ENCODE measurements around the gene TTL.

DNA sequence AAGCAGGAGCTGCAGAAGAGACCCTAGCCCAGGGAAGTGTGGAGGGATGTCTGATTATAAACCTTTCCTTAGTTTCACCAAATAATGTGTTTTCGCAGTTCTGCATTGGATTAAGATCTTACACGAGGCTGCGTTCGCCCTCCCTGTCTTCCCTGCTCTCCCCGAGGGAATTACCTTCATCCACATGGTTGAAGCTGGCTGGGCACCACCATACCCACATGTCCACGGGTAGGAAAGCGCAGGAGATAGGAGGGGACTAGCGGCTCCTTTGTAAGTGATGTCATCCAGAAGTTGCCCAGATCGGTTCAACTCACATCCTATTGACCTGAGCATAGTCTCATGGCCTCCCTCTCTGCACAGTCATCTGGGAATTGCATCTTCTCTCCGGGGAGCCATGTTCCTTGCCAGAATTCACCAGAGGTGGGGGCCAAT, 1.1 kb downstream of the TTL start:
- TF ChIP-seq, protein P1, sequence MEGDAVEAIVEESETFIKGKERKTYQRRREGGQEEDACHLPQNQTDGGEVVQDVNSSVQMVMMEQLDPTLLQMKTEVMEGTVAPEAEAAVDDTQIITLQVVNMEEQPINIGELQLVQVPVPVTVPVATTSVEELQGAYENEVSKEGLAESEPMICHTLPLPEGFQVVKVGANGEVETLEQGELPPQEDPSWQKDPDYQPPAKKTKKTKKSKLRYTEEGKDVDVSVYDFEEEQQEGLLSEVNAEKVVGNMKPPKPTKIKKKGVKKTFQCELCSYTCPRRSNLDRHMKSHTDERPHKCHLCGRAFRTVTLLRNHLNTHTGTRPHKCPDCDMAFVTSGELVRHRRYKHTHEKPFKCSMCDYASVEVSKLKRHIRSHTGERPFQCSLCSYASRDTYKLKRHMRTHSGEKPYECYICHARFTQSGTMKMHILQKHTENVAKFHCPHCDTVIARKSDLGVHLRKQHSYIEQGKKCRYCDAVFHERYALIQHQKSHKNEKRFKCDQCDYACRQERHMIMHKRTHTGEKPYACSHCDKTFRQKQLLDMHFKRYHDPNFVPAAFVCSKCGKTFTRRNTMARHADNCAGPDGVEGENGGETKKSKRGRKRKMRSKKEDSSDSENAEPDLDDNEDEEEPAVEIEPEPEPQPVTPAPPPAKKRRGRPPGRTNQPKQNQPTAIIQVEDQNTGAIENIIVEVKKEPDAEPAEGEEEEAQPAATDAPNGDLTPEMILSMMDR (IDR thresholded peaks at IDR 0.05; ENCODE audit: borderline replicate concordance, extremely low read depth, low read length, poor library complexity, severe bottlenecking) = no peak
- TF ChIP-seq EZH2 (IDR thresholded peaks at IDR 0.05; ENCODE audit: borderline replicate concordance, low read depth, low read length, severe bottlenecking) = no peak
